ENCODE results near the gene DNAH6. TPM values are rescaled to one million over a fixed set of nuclear protein-coding genes. Genes with fewer than 3 reads are reported as not detected.
A peak's percentile ranks its signal among the peaks of the same experiment; 100 is the strongest.

Gene DNAH6
- total and polyA plus RNA-seq, 2 of the 13 experiments (the other 11 are each of a cell fraction or from before 2014, with no cell fraction given) = 0.01 TPM; not detected in 1

DNA sequence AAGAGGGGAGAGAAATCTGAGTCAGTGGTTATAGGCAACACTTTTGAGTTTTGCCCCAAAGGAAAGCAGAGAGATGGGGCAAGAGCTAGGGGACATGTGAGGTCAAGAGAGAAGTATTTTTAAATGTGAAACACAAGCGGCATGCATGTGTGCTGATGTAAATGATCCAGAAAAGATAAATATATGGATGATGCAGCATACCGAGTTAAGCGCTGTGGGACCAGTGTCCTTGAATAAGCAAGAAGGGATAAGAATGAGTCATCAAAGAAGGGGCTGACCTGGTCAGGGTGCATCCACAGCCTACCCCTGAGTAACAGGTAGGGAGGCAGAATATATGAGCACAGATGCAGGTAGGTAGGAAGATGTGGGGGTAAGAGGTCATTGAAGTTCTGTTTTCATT is 183.7 kb downstream of the DNAH6 start:
- TF ChIP-seq ISL2 (CRISPR knock-in tag; IDR thresholded peaks at IDR 0.05) (no peak), SNAPC2 (CRISPR knock-in tag; IDR thresholded peaks at IDR 0.05) (no peak), FOSL2 (CRISPR knock-in tag; IDR thresholded peaks at IDR 0.05) (0 out of 2 replicates have a peak, but pooled peaks have one; percentile 6), RELA (CRISPR knock-in tag; IDR thresholded peaks at IDR 0.05) (no peak), ESRRA (CRISPR knock-in tag; IDR thresholded peaks at IDR 0.05; ENCODE audit: low read depth) (no peak), TOPORS (CRISPR knock-in tag; IDR thresholded peaks at IDR 0.05) (no peak), DNMT3B (CRISPR knock-in tag; conservative IDR thresholded peaks at IDR 0.05) (no peak)
- TF ChIP-seq, protein P1, sequence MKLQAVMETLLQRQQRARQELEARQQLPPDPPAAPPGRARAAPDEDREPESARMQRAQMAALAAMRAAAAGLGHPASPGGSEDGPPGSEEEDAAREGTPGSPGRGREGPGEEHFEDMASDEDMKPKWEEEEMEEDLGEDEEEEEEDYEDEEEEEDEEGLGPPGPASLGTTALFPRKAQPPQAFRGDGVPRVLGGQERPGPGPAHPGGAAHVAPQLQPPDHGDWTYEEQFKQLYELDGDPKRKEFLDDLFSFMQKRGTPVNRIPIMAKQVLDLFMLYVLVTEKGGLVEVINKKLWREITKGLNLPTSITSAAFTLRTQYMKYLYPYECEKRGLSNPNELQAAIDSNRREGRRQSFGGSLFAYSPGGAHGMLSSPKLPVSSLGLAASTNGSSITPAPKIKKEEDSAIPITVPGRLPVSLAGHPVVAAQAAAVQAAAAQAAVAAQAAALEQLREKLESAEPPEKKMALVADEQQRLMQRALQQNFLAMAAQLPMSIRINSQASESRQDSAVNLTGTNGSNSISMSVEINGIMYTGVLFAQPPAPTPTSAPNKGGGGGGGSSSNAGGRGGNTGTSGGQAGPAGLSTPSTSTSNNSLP (IDR thresholded peaks at IDR 0.05; ENCODE audit: low read depth, low read length) = no peak
- no peak overlapping the region for H3K9ac ChIP-seq (ENCODE audit: insufficient read depth, low read depth, low read length)
- H3K27ac ChIP-seq (ENCODE audit: extremely low read length, insufficient read depth, low read length) = no peak overlapping the region
- no peak overlapping the region for H2AFZ ChIP-seq (ENCODE audit: low read length)
- BruUV-seq (replicated peaks) = no TSS peak
- in situ Hi-C loops (cut with HindIII; ENCODE audit: extremely low pct_ligation_motif_present, low pct_unique_long_range_greater_than_20kb) (no loop called here), intact Hi-C loops (cut with micrococcal nuclease; ENCODE audit: unreplicated experiment) (no loop called here)
- H3K79me2 ChIP-seq (ENCODE audit: insufficient read depth, low read length) = no peaks in the 10 kb centered on the region
- FAIRE-seq = no peak
- CTCF ChIA-PET (ENCODE audit: low intra/inter-chr PET ratio, low total read pairs) = no interaction called here
- POLR2A ChIA-PET = no interaction called here
- no peak for DNase-seq (ENCODE audit: low spot score)
- H4K20me1 ChIP-seq (ENCODE audit: insufficient read depth, low read length) = no peaks in the 10 kb centered on the region
- no peak for ATAC-seq
- H3K4me3 ChIP-seq (replicated peaks in 1 of 3; ENCODE audit: insufficient read depth in 1 of 3, low read depth in 2 of 3, low read length in 3 of 3) = no peak overlapping the region
- WGBS (ENCODE audit: low lambda C conversion rate) = 43% methylated on average over 3 of the region's 3 CpGs
- no peak overlapping the region for H3K4me2 ChIP-seq (ENCODE audit: low read depth, low read length)
- H3K36me3 ChIP-seq (replicated peaks in 1 of 2; ENCODE audit: control insufficient read depth in 1 of 2, insufficient read depth in 2 of 2, low read length in 2 of 2) = no peaks in the 10 kb centered on the region
- 0 out of 2 replicates have a peak, but pooled peaks cover 6% of the 10 kb centered on the region for H3K9me3 ChIP-seq (ENCODE audit: low read length)
- no peaks in the 10 kb centered on the region for H3K4me1 ChIP-seq (ENCODE audit: insufficient read depth, low read length)
- H3K27me3 ChIP-seq (ENCODE audit: control insufficient read depth in 1 of 2, insufficient read depth in 2 of 2, low read length in 2 of 2) = no peaks in the 10 kb centered on the region

DNA sequence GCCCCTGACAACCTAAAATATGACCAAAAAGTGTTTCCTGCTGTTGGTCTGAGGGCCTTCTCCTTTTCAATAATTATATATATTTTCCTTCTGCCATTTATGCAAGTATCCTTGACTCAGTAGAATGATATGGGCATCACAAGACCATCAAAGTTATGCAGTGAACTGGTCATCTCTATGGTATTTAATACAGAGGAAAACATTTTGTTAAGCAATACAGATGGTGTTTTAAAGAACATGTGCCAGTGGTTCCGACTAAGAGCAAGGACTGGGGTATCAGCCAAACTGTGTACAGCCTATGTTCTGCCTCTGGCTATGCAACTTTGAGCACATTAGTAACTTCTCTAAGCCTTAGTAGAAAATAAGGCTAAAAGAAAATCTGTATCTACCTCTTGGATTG is 185.6 kb downstream of the DNAH6 start:
- in situ Hi-C loops (cut with HindIII; ENCODE audit: extremely low pct_ligation_motif_present, low pct_unique_long_range_greater_than_20kb) = no loop called here
- no TSS peak for BruUV-seq (replicated peaks)
- H3K9me3 ChIP-seq (ENCODE audit: low read length) = 0 out of 2 replicates have a peak, but pooled peaks cover 6% of the 10 kb centered on the region
- H3K79me2 ChIP-seq (ENCODE audit: insufficient read depth, low read length) = no peaks in the 10 kb centered on the region
- ChIA-PET CTCF (ENCODE audit: low intra/inter-chr PET ratio, low total read pairs) (no interaction called here), POLR2A (no interaction called here)
- WGBS (ENCODE audit: low lambda C conversion rate) = 65% methylated on average over 1 of the region's 1 CpG
- H3K27ac ChIP-seq (ENCODE audit: extremely low read length, insufficient read depth, low read length) = no peak overlapping the region
- no peak for DNase-seq (ENCODE audit: low spot score)
- H2AFZ ChIP-seq (ENCODE audit: low read length) = no peak overlapping the region
- no peaks in the 10 kb centered on the region for H3K27me3 ChIP-seq (ENCODE audit: control insufficient read depth in 1 of 2, insufficient read depth in 2 of 2, low read length in 2 of 2)
- H3K9ac ChIP-seq (ENCODE audit: insufficient read depth, low read depth, low read length) = no peak overlapping the region
- no peaks in the 10 kb centered on the region for H3K36me3 ChIP-seq (replicated peaks in 1 of 2; ENCODE audit: control insufficient read depth in 1 of 2, insufficient read depth in 2 of 2, low read length in 2 of 2)
- no peaks in the 10 kb centered on the region for H3K4me1 ChIP-seq (ENCODE audit: insufficient read depth, low read length)
- no peak for FAIRE-seq
- no peak overlapping the region for H3K4me3 ChIP-seq (replicated peaks in 1 of 3; ENCODE audit: insufficient read depth in 1 of 3, low read depth in 2 of 3, low read length in 3 of 3)
- ATAC-seq = no peak
- H3K4me2 ChIP-seq (ENCODE audit: low read depth, low read length) = no peak overlapping the region
- intact Hi-C loops (cut with micrococcal nuclease; ENCODE audit: unreplicated experiment) = no loop called here
- H4K20me1 ChIP-seq (ENCODE audit: insufficient read depth, low read length) = no peaks in the 10 kb centered on the region
- TF ChIP-seq ZNF326 (CRISPR knock-in tag; IDR thresholded peaks at IDR 0.05; ENCODE audit: borderline replicate concordance) (no peak), ZNF256 (CRISPR knock-in tag; conservative IDR thresholded peaks at IDR 0.05) (no peak), ELF1 (CRISPR knock-in tag; IDR thresholded peaks at IDR 0.05) (no peak), ZNF569 (CRISPR knock-in tag; IDR thresholded peaks at IDR 0.05; ENCODE audit: borderline replicate concordance) (no peak), JDP2 (CRISPR knock-in tag; IDR thresholded peaks at IDR 0.05; ENCODE audit: borderline replicate concordance) (no peak)
